ENCODE results near the gene LYPLA2.

GRCh38 chr1:23788695-23789094, 2.2 kb upstream of the LYPLA2 start:
- TF ChIP-seq TAF1 (IDR thresholded peaks at IDR 0.05; ENCODE audit: low read depth, low read length) (no peak), POLR2A (IDR thresholded peaks at IDR 0.05; ENCODE audit: low read depth, low read length) (no peak), POLR2AphosphoS5 (IDR thresholded peaks at IDR 0.05; ENCODE audit: low read depth, low read length) (no peak), PAX5 (IDR thresholded peaks at IDR 0.05; ENCODE audit: insufficient read depth, low read length, severe bottlenecking) (no peak), POU2F2 (IDR thresholded peaks at IDR 0.05; ENCODE audit: low read depth, low read length) (no peak), SPI1 (IDR thresholded peaks at IDR 0.05; ENCODE audit: low read depth, low read length) (no peak)
